ENCODE results near the gene AMBRA1.

DNA sequence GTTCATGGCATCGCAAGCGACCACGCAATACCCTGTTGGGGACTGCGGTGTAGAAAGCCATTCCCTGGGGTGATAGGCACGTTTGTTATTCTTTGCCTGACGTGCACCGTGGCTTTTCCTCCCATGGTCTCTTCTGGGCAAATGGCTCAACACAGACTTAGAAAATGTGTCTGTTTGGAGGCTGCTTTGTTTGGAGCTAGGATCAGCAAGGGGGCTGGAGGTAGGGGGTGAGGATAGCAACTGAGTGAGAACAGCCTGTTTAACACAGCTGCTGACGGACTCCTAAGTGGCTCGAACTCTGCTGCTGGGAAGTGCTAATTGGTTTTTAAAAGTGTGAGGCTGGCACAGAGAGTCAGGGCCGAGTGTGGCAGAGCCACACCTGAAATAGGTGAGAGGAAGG lies 186.2 kb downstream of the AMBRA1 start:
- TF ChIP-seq PATZ1 (CRISPR knock-in tag; IDR thresholded peaks at IDR 0.05; ENCODE audit: borderline replicate concordance) (no peak), PPARA (CRISPR knock-in tag; IDR thresholded peaks at IDR 0.05; ENCODE audit: borderline replicate concordance) (no peak)
- TF ChIP-seq, protein P1, sequence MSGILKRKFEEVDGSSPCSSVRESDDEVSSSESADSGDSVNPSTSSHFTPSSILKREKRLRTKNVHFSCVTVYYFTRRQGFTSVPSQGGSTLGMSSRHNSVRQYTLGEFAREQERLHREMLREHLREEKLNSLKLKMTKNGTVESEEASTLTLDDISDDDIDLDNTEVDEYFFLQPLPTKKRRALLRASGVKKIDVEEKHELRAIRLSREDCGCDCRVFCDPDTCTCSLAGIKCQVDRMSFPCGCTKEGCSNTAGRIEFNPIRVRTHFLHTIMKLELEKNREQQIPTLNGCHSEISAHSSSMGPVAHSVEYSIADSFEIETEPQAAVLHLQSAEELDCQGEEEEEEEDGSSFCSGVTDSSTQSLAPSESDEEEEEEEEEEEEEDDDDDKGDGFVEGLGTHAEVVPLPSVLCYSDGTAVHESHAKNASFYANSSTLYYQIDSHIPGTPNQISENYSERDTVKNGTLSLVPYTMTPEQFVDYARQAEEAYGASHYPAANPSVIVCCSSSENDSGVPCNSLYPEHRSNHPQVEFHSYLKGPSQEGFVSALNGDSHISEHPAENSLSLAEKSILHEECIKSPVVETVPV (CRISPR knock-in tag; IDR thresholded peaks at IDR 0.05) = no peak

Data from SK-N-SH treated with all-trans-retinoic acid at 6 μM for 48 hours (cell line).